ENCODE measurements around the gene CCDC7. TPM values are rescaled to one million over a fixed set of nuclear protein-coding genes. Genes with fewer than 3 reads are reported as not detected.

CCDC7 gene
- total and polyA plus RNA-seq, 12 donors: 1.8 to 31.2 (median 16.9) TPM

DNA sequence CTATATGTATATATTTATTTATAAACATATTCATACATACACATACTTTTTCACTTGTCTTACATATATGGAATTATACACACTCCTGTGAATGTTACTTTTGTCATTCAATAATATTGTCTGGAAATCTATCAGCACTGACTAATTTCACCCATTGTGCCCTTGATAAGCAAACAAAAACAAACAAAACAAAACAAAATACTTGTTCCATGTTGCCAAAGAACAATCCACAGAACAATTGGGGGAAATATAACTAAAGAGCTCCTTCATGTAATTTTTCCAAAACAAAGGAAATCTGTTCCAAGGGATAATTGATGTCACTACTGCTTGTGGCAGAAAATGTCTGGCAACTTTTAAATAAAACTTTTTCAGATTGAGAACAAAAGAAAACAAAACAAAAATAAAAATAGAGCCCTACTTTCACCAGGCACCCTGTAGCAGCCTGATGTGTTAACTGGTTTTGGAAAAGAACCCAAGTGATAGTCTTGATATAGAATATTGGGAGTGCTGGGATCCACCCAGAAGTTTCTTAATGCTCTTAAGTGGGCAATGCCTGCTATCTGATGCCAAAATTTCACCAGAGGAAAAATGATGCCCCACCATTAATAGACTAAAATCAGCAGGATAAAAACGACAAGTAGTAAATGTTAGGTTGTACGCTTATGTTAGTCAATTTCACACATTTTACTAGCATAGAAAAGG lies 34.0 kb upstream of the CCDC7 start:
- no peak overlapping the region for H3K4me3 ChIP-seq
- H3K27ac ChIP-seq: no peak overlapping the region
- intact Hi-C loops (cut with DNase I): no loop called here

DNA sequence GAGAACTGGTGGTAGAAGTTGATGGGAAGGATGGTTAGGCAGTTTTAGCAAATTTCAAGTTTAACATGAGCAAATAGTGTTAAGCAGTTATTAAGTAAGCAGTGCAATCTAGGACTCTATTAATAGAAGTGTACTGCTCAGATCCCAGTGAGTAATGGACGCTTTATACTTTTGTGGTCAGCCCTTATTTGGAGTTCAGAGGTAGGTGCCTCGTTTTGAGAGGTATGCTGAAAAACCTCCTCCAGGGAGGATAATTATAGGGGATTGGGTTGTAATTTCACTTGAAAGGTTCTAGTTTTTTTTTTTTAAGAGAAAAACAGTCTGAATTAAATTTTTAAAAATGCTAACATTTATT lies 33.5 kb upstream of the CCDC7 start:
- intact Hi-C loops (cut with DNase I): no loop called here
- H3K27ac ChIP-seq: no peak overlapping the region
- TF ChIP-seq, protein P1, sequence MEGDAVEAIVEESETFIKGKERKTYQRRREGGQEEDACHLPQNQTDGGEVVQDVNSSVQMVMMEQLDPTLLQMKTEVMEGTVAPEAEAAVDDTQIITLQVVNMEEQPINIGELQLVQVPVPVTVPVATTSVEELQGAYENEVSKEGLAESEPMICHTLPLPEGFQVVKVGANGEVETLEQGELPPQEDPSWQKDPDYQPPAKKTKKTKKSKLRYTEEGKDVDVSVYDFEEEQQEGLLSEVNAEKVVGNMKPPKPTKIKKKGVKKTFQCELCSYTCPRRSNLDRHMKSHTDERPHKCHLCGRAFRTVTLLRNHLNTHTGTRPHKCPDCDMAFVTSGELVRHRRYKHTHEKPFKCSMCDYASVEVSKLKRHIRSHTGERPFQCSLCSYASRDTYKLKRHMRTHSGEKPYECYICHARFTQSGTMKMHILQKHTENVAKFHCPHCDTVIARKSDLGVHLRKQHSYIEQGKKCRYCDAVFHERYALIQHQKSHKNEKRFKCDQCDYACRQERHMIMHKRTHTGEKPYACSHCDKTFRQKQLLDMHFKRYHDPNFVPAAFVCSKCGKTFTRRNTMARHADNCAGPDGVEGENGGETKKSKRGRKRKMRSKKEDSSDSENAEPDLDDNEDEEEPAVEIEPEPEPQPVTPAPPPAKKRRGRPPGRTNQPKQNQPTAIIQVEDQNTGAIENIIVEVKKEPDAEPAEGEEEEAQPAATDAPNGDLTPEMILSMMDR (IDR thresholded peaks at IDR 0.05): no peak
- no peak for TF ChIP-seq POLR2A (IDR thresholded peaks at IDR 0.05)
- no peaks in the 10 kb centered on the region for H3K9me3 ChIP-seq (replicated peaks in 1 of 3)
- H3K4me3 ChIP-seq: no peak overlapping the region
- no peaks in the 10 kb centered on the region for H3K27me3 ChIP-seq
- WGBS, 4 donors: 54 to 62% (median 57%) methylated on average over 2 of the region's 2 CpGs
- H3K4me1 ChIP-seq (replicated peaks in 1 of 2): peaks cover 0 to 2% of the 10 kb centered on the region in 2 donors
- no peak for DNase-seq
- H3K36me3 ChIP-seq (replicated peaks in 1 of 2): no peaks in the 10 kb centered on the region

More for the DNA sequence above, 34.0 kb upstream of the CCDC7 start:
- Histone ChIP-seq H3K36me3 (replicated peaks in 1 of 2) (no peaks in the 10 kb centered on the region), H3K9me3 (replicated peaks in 1 of 3) (no peaks in the 10 kb centered on the region), H3K4me1 (replicated peaks in 1 of 2) (no peaks in the 10 kb centered on the region), H3K27me3 (no peaks in the 10 kb centered on the region)
- 65 to 77% (median 68%) methylated on average over 2 of the region's 2 CpGs for WGBS, 4 donors
- no peak for TF ChIP-seq POLR2A (IDR thresholded peaks at IDR 0.05)
- TF ChIP-seq, protein P1 (IDR thresholded peaks at IDR 0.05): no peak
- no peak for DNase-seq

DNA sequence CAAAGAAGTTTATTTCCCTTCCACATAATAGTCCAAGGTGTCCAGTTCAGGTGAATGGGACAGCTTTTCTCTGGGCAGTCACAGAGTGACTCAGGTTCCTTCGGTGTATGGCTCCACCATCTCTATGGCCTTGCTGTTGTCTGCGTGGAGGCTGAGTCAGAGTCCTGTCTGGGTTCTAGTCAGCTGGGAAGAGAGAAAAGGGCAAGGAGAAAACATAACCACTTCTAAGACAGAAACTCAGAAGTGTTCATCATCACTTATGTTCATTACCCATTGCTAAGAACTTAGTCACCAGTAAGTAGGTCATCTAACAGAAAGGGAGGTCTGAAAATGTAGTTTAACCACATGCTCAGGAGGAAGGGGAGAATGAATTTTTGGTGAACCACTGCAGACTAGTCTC lies 32.4 kb upstream of the CCDC7 start:
- intact Hi-C loops (cut with DNase I): no loop called here
- Histone ChIP-seq H3K27ac (peak overlapping the region in 1 of 5 donors; percentile 18), H3K4me1 (replicated peaks in 1 of 2) (peaks cover 0 to 10% of the 10 kb centered on the region in 2 donors), H3K36me3 (replicated peaks in 1 of 2) (no peaks in the 10 kb centered on the region), H3K27me3 (no peaks in the 10 kb centered on the region), H3K4me3 (no peak overlapping the region), H3K9me3 (replicated peaks in 1 of 3) (no peaks in the 10 kb centered on the region)
- WGBS, 4 donors: 38 to 54% (median 46%) methylated on average over 2 of the region's 2 CpGs
- DNase-seq: peak in 6 of 7 donors; percentile 18 to 46 (median 32)
- TF ChIP-seq, protein P1 (IDR thresholded peaks at IDR 0.05): no peak
- no peak for TF ChIP-seq POLR2A (IDR thresholded peaks at IDR 0.05)

DNA sequence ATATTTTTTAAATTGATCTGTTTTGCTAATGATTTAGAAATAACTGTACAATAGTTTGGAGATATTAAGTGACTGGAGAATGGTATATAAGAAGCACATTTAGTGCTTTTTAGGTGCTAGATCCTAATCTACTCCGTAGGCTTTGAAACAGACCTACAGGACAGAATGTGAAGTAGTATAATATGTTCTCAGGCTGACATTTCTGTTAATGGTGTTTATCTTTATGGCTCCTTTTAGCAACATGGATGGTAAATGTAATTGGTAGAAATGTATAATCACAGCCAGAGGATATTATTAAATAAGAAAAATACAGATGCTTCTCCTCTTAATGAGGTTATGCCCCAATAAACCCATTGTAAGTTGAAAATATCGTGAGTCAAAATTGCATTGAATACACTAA lies 30.6 kb upstream of the CCDC7 start:
- DNase-seq: no peak
- 83 to 92% (median 88%) methylated on average over 2 of the region's 2 CpGs for WGBS, 4 donors

More for the DNA sequence above, 30.6 kb upstream of the CCDC7 start:
- Histone ChIP-seq H3K27ac (no peak overlapping the region), H3K27me3 (no peaks in the 10 kb centered on the region), H3K4me3 (no peak overlapping the region), H3K36me3 (replicated peaks in 1 of 2) (no peaks in the 10 kb centered on the region), H3K9me3 (replicated peaks in 1 of 3) (no peaks in the 10 kb centered on the region), H3K4me1 (replicated peaks in 1 of 2) (peaks cover 0 to 10% of the 10 kb centered on the region in 2 donors)
- intact Hi-C loops (cut with DNase I): no loop called here
- TF ChIP-seq, protein P1 (IDR thresholded peaks at IDR 0.05): no peak
- no peak for TF ChIP-seq POLR2A (IDR thresholded peaks at IDR 0.05)

All from adrenal gland (tissue), 12 donors.